GM21390 (cell line): Measurements from ENCODE around the gene WWP2.
A peak's percentile ranks its signal among the peaks of the same experiment; 100 is the strongest.
"Not testable (repeated sequence)": the region's sequence is repeated elsewhere in the genome, so short reads cannot be mapped to it uniquely, and the experiment has no call there.

Source experiments
- ATAC-seq: cut with Tn5 transposase; IDR thresholded peaks from one replicate; pipeline ENCODE4 v1.9.1; 2021; ENCODE audit not compliant: unreplicated experiment

The WWP2 gene

DNA sequence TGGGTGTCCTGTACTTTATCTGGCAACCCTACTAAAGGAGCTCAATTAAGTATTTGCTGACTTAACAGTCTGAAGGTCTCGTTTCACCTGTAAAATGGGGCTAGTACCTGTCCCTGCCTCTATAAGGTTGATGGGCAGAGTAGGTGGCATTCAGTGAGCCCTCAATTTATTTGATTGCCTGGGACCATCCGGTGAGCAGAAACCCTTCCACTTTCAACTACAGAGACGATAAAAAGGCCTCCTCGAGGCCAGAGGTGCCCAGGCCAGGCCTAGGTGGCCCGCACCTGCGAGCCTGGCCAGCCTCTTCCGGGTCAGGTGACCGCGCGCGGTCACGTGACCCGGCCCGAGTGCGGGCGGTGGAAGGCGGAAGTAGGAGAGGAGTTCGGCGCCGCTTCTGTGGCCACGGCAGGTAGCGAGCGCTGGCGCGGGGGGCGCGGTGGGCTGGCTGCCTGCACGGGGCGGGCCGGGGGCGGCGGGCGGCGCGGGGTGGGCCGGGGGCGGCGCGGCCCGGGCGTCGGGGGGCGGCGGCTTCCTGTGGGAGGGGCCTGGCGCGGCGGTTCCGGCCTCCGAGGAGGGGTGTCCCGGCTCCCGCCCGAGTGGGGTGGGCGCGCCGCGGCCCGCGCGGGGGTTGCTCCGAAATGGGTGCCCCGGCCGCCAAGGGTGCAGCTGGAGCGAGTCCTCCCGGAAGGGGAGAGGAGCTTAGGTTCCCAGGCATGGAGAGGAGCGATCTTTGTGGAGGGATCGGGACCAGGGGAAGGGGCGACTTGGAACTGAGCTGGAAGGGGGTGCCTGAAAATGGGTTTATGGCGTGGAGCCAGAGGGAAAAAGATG lies at the start of gene WWP2:
Gene WWP2 (plus strand): TSS at position 350 of the 831 bp plus-strand sequence. CDS start 24,679 bp downstream, outside the sequence.
- ATAC-seq, result peak; percentile 76

GRCh38 chr16:69712914-69713581 lies 49.1 kb upstream of the WWP2 start:
- no peak for ATAC-seq

DNA sequence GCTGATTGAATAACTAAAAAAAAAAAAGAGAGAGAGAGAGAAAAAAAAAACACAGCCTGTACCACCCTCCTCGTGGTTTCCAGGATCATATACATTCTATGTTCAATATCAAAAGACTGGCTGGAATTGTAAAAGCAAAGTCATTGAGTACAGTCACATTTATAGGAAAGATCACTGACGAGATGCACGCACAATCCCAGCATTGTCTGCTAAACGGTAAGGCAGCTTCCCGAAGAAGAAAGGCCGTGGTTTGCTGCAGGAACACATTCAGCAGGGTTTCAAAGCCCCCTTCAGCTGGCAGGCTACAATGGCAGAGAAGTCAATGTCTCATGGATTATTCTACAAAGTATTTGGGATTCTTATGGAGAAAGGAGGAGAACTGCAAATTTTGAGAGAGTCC lies 45.1 kb upstream of the WWP2 start:
- ATAC-seq, result no peak

DNA sequence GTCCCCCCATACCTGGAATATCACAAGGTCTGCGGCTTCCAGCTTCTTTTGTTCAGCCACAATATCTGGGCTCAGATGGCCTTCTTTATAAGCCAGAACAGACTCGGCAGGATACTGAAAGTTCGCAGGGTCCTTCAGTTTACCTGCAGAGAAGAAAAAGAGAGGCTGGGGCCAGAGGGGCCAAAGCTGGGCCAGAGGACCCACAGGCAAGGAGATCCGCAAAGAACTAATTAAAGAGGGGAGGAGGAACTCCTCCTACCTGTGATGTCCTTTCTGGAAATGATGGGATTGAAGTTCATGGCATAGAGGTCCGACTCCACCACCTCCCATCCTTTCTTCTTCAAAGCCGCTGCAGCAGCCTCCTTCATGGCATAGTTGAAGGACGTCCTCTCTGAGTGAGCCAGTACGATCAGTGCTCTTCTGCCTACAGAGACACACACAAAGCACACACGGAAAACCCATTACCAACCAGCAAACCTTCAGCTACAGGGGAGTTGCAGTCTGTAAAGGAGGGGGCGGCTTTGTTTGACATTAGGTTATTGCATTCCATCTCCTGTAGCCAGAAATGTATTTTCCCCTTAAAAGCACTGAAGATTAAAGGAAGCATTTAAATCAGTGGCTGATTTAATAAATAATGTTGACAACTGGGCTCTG lies 43.9 kb upstream of the WWP2 start:
- ATAC-seq, result no peak

- ATAC-seq, result no peak
These were observed 41.2 kb upstream of the WWP2 start for GRCh38 chr16:69720822-69721430.

GRCh38 chr16:69721441-69721957 lies 40.6 kb upstream of the WWP2 start:
- no peak for ATAC-seq

- no peak for ATAC-seq
These were observed 37.7 kb upstream of the WWP2 start for GRCh38 chr16:69724414-69724873.

DNA sequence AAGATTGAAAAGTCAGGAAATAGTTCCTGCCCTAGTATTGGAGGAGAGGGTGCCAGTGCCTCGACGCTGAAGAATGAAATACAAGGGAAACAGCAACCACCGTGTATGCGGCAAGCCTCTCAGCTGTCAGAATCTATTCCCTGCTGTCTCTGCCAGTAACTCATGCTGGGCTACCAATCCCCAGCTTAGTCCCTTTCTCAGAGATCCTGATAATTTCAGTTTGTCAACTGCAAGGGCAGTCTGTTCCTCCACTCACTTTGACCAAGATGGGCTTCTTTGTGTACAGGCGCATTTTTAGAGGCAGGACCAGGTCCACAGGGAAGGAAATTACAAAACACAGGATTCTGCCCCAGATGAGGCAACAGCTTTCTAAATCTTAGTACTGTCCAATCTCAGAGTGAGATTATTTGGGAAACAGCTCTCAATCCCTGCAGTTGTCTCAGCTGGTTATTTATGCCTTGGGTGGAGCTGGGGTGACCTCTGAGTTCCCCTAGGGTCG lies 37.1 kb upstream of the WWP2 start:
- no peak for ATAC-seq

DNA sequence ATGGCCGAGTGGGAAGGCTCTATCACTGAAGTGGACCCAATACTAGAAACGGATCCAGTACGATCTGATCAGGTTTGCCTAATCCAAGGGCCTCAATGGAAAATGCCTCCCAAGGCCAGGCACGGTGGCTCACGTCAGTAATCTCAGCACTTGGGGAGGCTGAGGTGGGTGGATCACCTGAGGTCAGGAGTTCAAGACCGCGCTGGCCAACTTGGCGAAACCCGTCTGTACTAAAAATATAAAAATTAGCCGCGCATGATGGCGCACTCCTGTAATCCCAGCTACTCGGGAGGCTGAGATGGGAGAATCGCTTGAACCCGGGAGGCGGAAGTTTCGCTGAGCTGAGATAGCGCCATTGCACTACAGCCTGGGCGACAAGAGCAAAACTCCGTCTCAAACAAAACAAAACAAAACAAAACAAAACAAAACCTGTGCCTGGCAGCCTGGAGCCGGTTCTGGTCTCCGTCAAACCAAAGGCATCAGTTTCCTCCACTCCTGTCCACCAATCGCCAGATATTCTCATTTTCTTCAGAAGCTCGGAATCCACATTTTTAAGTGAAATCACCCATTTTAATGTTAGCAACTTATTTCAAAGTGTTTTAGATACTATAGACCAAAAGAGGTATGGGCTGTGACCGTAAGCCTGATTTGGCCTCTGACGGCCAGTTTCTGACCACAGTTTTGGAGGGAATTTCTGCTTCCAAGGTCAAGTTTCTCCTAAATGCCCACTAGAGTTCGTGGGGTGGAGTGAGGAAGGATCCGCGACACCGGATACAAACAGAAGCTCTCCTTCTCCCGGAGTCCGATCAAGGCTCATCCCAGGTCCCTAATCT lies 36.4 kb upstream of the WWP2 start:
- no peak for ATAC-seq

- ATAC-seq, result peak; percentile 98
These were observed 35.6 kb upstream of the WWP2 start, which contains the start of gene NQO1 for GRCh38 chr16:69726313-69727060. NQO1 (minus strand) TSS chr16:69726560; CDS start chr16:69726439, 121 bp downstream.

- ATAC-seq, result no peak
These were observed 34.2 kb upstream of the WWP2 start for GRCh38 chr16:69727916-69728270.

GRCh38 chr16:69729030-69729429 lies 33.1 kb upstream of the WWP2 start:
- not testable (repeated sequence) for ATAC-seq

DNA sequence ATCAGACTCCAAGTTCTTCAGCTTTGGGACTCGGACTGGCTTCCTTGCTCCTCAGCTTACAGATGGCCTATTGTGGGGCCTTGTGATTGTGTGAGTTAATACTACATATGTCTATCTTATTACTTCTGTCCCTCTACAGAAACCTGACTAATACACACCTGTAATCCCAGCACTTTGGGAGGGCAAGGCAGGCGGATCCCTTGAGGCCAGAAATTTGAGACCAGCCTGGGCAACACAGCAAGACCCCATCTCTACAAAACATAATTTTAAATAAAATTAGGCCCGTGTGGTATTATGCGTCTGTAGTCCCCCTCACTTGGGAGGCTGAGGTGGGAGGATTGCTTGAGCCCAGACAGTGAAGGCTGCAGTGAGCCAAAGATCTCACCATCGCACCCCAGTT lies 30.9 kb upstream of the WWP2 start:
- ATAC-seq, result not testable (repeated sequence)

DNA sequence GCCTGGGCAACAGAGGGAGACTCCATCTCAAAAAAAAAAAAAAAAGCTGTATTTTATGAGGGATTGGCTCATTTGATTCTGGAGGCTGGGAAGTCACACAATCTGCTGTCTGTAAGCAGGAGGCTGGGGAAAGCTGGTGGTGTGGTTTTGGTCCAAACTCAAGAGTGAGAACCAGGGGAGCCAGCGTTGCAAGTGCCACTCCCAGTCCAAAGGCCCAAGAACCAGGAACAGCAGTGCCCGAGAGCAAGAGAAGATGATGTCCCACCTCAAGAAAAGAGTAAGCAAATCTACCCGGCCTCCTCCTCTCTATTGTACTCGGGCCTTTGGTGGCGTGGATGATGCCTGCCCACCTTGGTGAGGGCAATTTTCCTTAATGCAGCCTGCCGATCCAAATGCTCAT lies 30.0 kb upstream of the WWP2 start:
- ATAC-seq, result no peak

DNA sequence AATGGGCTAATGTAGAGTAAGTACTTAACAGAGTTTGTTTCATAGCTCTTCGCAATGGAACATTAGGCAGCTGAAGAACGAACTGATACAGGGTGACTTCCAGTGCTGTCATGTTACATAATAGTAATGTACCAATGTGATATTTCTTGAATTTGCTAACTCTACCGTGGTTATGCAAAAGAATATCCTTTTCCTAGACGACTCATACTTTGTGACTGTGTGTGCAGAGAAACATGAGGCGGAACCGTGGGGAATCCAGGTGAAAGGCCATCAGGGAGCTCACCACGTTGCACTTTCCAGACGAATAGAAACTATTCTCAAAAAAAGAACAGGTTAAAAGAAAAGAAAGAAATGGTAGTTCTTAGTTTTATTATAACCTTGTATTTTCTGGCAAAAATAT lies 20.6 kb upstream of the WWP2 start:
- ATAC-seq, result no peak

- no peak for ATAC-seq
These were observed 19.9 kb upstream of the WWP2 start for GRCh38 chr16:69741951-69742904.

DNA sequence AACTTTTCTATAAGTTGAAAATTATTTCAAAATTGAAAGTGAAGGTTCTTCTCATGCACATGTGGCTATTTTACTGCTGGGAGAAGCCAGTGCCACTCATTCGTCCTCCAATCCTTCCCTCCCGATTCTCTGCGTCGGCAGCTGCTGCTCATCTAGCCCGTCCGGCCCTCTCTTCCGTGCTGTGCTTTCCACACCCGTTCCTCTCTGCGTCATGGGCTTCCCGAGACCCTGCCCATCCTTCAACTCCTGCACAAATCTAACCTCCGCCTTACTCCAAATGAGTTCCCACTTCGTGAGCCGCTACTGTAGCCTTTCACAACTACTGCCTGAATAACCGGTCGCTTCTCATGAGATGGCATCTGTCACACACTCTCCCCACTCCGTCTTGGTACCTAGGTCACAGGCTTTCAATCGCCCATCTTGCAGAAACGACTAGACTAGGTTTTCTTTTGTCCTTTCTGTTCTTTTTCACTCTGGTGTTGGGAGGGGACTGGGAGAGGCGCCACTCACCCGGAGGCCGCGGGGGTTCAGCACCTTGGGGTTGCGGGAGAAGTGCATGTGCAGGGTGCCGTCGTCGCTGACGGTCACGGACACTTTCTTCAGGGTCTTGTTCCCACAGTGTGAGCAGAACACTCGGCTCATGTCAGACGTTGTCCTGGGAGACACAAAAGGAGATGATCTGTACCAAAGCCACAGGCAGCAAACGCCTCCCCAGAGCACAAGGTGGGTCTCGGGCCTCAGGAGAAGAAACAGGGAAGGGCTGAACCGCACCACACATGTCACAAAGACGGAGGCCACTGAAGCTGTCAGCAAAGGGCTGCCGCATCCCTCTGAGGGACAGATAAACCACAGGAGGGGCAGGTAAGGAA lies 17.5 kb upstream of the WWP2 start:
- no peak for ATAC-seq
